Measurements from ENCODE around the gene PDS5A.

GRCh38 chr4:39786838-39787237, 190.9 kb downstream of the PDS5A start:
- no peak for TF ChIP-seq POLR2A (IDR thresholded peaks at IDR 0.05)
- no peak for TF ChIP-seq CTCF (IDR thresholded peaks at IDR 0.05)
